HepG2 (cell line): ENCODE measurements around the gene ABCC8. TPM values are rescaled to one million over a fixed set of nuclear protein-coding genes. Genes with fewer than 3 reads are reported as not detected.

Source experiments
- ATAC-seq: fragments of 200-7000 bp; cut with Tn5 transposase; 3 replicates; pipeline ENCODE4 v1.9.1; 2020; ENCODE audit warnings: mild to moderate bottlenecking, moderate library complexity
- BruUV-seq: library from RNA; stranded (reverse); fragments of 400-500 nt; replicated peaks from 2 replicates; lab custom pipeline; 2021; lab: Mats Ljungman, UMichigan
- CTCF ChIA-PET: fragments of 300-600 bp; formaldehyde crosslinking; extraction: SDS; loops from one replicate; lab custom pipeline; 2021; ENCODE audit warnings: low total read pairs, inconsistent platforms, low intra/inter-chr PET ratio; lab: Yijun Ruan, JAX
- POLR2A ChIA-PET: fragments of 350-600 bp; sonication (Branson Sonifier 250); formaldehyde crosslinking; loops from one replicate; lab custom pipeline; 2020; ENCODE audit warnings: antibody characterized with exemption, inconsistent platforms; lab: Yijun Ruan, JAX
- DNase-seq: peaks from one replicate; pipeline ENCODE4 v3.0.0-alpha.2; 2015; ENCODE audit warnings: low spot score
- FAIRE-seq: peaks from 3 replicates; lab custom pipeline; 2011; peaks lifted over from hg19 to GRCh38; lab: Jason Lieb, UNC
- H2AFZ ChIP-seq: one replicate; pipeline ENCODE4 v1.6.1; 2011; ENCODE audit warnings: low read length, inconsistent platforms
- H3K27ac ChIP-seq: fragments of 300-600 bp; 3 replicates; pipeline ENCODE4 v1.8.0; 2011; ENCODE audit warnings: mixed run types, mild to moderate bottlenecking, mixed read lengths, low read length, inconsistent platforms; ENCODE audit not compliant: insufficient read depth; ENCODE audit errors: extremely low read length
- H3K27me3 ChIP-seq, 2 experiments: fragments of 200-600 bp in 1 of 2; 2 replicates in 1 of 2; 3 replicates in 1 of 2; pipeline versions ENCODE4 v1.6.0 to v1.8.0; 2011; ENCODE audit warnings: low read length in 2 of 2, mild to moderate bottlenecking in 2 of 2, moderate library complexity in 2 of 2, inconsistent platforms in 1 of 2; ENCODE audit not compliant: insufficient read depth in 2 of 2, control insufficient read depth in 1 of 2
- H3K36me3 ChIP-seq, 2 experiments: fragments of 200-600 bp in 1 of 2; replicated peaks in 1 of 2; 2 replicates in 1 of 2; 3 replicates in 1 of 2; pipeline versions ENCODE4 v1.5.1 to v1.8.0; 2011; ENCODE audit warnings: low read length in 2 of 2, inconsistent platforms in 1 of 2; ENCODE audit not compliant: insufficient read depth in 2 of 2, control insufficient read depth in 1 of 2
- H3K4me1 ChIP-seq: 2 replicates; pipeline ENCODE4 v1.5.1; 2012; ENCODE audit warnings: low read length, inconsistent platforms; ENCODE audit not compliant: insufficient read depth
- H3K4me2 ChIP-seq: 2 replicates; pipeline ENCODE4 v1.6.0; 2011; ENCODE audit warnings: low read depth, low read length, inconsistent platforms
- H3K4me3 ChIP-seq, 3 experiments: fragments of 200-600 bp in 1 of 3; sonication (generic), shearing (Covaris generic) in 1 of 3; replicated peaks in 1 of 3; 2 replicates each; pipeline ENCODE4 v1.5.1; 2011 to 2016; ENCODE audit warnings: low read length in 3 of 3, inconsistent platforms in 2 of 3, low read depth in 2 of 3, mild to moderate bottlenecking in 2 of 3, control low read depth in 1 of 3, mixed read lengths in 1 of 3; ENCODE audit not compliant: insufficient read depth in 1 of 3
- H3K79me2 ChIP-seq: one replicate; pipeline ENCODE4 v1.6.1; 2011; ENCODE audit warnings: low read length, inconsistent platforms; ENCODE audit not compliant: insufficient read depth
- H3K9ac ChIP-seq: 2 replicates; pipeline ENCODE4 v1.6.0; 2011; ENCODE audit warnings: mild to moderate bottlenecking, low read depth, low read length, inconsistent platforms; ENCODE audit not compliant: insufficient read depth
- H3K9me3 ChIP-seq: 2 replicates; pipeline ENCODE4 v1.5.1; 2012; ENCODE audit warnings: mild to moderate bottlenecking, low read length
- H4K20me1 ChIP-seq: 2 replicates; pipeline ENCODE4 v1.6.0; 2011; ENCODE audit warnings: inconsistent platforms, mild to moderate bottlenecking, low read length, moderate library complexity; ENCODE audit not compliant: insufficient read depth
- BCL6 ChIP-seq: IDR thresholded peaks from 2 replicates; pipeline ENCODE4 v1.6.1; 2016; ENCODE audit warnings: missing genetic modification reagents, missing compliant biosample characterization
- CTCF ChIP-seq: sonication (generic); formaldehyde crosslinking; IDR thresholded peaks from 2 replicates; pipeline ENCODE4 v1.5.0; 2020; ENCODE audit warnings: mild to moderate bottlenecking, missing genetic modification reagents, moderate library complexity
- MXI1 ChIP-seq: IDR thresholded peaks from 3 replicates; pipeline ENCODE4 v1.6.1; 2012; ENCODE audit warnings: low read depth, low read length, inconsistent platforms, borderline replicate concordance
- SP4 ChIP-seq: sonication (generic); formaldehyde crosslinking; IDR thresholded peaks from 2 replicates; pipeline ENCODE4 v1.8.1; 2023; ENCODE audit warnings: mild to moderate bottlenecking, missing genetic modification reagents
- ZNF720 ChIP-seq: sonication (generic); formaldehyde crosslinking; IDR thresholded peaks from 2 replicates; pipeline ENCODE4 v1.4.0; 2020; ENCODE audit warnings: missing genetic modification reagents
- WGBS: methylation state at CpG from one replicate; pipeline ENCODE4 v1.1.6; 2017; ENCODE audit warnings: low lambda C conversion rate; 5-methylcytosine and 5-hydroxymethylcytosine counted together
- in situ Hi-C: cut with HindIII; loops from 2 replicates; pipeline ENCODE4 v1.10.0; 2017; ENCODE audit warnings: low pct_unique_long_range_greater_than_20kb; ENCODE audit not compliant: extremely low pct_ligation_motif_present
- intact Hi-C: fragments of 100-400 bp; cut with micrococcal nuclease; formaldehyde crosslinking; loops from one replicate; pipeline ENCODE4 v1.10.0; 2022; ENCODE audit not compliant: unreplicated experiment
- polyA plus RNA-seq, 8 experiments: library from polyadenylated mRNA; depleted of rRNA in 3 of 8; stranded (reverse) in 7 of 8; unstranded in 1 of 8; fragments of >200 nt; fragmentation: Illumina TruSeq in 4 of 8; extraction: Trizol in 4 of 8; gene quantifications; 2 replicates each; pipeline versions ENCODE4 v1.2.1 to v1.2.3, GENCODE V29; 2011 to 2016; ENCODE audit warnings: low read depth in 4 of 8, missing spikeins in 1 of 8, mixed read lengths in 1 of 8; ENCODE audit not compliant: insufficient read depth in 1 of 8
- total RNA-seq, 5 experiments: library from RNA; depleted of rRNA; stranded (reverse); fragments of >200 nt; fragmentation: Illumina TruSeq; extraction: Trizol; gene quantifications; 2 replicates each; pipeline ENCODE4 v1.2.3, GENCODE V29; 2016; ENCODE audit warnings: low read depth in 1 of 5
- TF ChIP-seq, protein P1 (sequence below): sonication (generic); formaldehyde crosslinking; IDR thresholded peaks from 2 replicates; pipeline ENCODE4 v1.4.0; 2020; ENCODE audit warnings: mild to moderate bottlenecking, missing genetic modification reagents

ABCC8 gene
- total and polyA plus RNA-seq, 2 of the 13 experiments (the other 11 are each of a cell fraction or from before 2014, with no cell fraction given): not detected

DNA sequence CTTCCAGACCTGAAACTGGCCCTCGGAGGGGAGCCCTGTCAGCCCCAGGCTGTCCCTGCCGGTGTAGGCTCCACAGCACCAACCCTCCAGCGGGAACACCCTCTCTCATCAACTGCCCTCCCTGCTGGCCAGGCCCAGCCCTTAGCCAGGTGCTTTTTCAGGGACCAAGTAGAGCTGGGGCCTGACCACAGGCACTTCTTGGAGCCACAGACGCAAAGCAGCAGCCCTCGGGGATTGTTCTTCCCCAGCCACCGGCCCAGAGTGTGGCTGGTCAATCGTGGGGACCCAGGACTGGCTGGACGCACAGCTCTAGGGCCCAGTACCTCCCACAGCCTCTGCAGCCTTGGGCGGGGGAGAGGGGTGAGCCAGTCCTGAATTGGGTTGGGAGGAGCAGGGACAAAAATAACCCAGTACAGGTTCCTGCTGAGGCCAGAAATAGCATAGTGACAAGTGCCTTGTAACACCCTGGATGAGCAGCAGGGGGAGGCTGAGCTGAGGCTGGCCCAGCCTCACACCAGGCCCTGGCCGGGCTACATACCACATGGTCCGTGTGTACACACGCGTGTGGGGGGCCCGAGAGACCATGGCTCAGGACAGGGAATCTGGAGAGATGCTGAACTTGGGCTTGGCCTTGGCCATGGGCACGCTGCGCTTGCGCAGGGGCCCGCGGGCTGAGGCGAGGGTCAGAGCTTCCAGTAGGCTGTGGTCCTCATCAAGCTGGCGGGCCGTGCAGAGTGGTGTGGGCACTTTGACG lies 90.1 kb downstream of the ABCC8 start (continued):
- TF ChIP-seq CTCF (peak; percentile 86), ZNF720 (CRISPR knock-in tag) (no peak), MXI1 (0 out of 3 replicates have a peak, but pooled peaks have one; percentile 25)
- TF ChIP-seq, protein P1, sequence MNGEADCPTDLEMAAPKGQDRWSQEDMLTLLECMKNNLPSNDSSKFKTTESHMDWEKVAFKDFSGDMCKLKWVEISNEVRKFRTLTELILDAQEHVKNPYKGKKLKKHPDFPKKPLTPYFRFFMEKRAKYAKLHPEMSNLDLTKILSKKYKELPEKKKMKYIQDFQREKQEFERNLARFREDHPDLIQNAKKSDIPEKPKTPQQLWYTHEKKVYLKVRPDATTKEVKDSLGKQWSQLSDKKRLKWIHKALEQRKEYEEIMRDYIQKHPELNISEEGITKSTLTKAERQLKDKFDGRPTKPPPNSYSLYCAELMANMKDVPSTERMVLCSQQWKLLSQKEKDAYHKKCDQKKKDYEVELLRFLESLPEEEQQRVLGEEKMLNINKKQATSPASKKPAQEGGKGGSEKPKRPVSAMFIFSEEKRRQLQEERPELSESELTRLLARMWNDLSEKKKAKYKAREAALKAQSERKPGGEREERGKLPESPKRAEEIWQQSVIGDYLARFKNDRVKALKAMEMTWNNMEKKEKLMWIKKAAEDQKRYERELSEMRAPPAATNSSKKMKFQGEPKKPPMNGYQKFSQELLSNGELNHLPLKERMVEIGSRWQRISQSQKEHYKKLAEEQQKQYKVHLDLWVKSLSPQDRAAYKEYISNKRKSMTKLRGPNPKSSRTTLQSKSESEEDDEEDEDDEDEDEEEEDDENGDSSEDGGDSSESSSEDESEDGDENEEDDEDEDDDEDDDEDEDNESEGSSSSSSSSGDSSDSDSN: no peak

- WGBS: 10% methylated on average over 4 of the region's 6 CpGs
- DNase-seq: no peak
- Histone ChIP-seq H4K20me1 (no peaks in the 10 kb centered on the region), H3K4me1 (0 out of 2 replicates have a peak, but pooled peaks cover 5% of the 10 kb centered on the region), H3K36me3 (no peaks in the 10 kb centered on the region; a peak in 1 of 5 replicates), H3K27ac (no peak overlapping the region), H3K27me3 (peaks cover 0 to 4% of the 10 kb centered on the region in 2 experiments; a peak in 1 of 5 replicates), H3K9me3 (no peaks in the 10 kb centered on the region), H3K4me2 (no peak overlapping the region), H2AFZ (no peak overlapping the region), H3K9ac (no peak overlapping the region), H3K4me3 (no peak overlapping the region), H3K79me2 (no peaks in the 10 kb centered on the region)
- in situ Hi-C loops: no loop called here
- BruUV-seq: no TSS peak
- no peak for FAIRE-seq
- POLR2A ChIA-PET: no interaction called here
- TF ChIP-seq BCL6 (no peak), SP4 (CRISPR knock-in tag) (0 out of 2 replicates have a peak, but pooled peaks have one; percentile 26)
- CTCF ChIA-PET: interaction anchor here (1.3 to 3.2 kb wide), 4 partner anchors 86 to 142 kb away, joined by 7 to 30 read pairs (median 12); no protein-coding TSS in a partner anchor
- peak; percentile 4 for ATAC-seq
- intact Hi-C loops: loop anchor here (1.0 kb wide), 2 partner anchors 87 to 142 kb away; no protein-coding TSS in a partner anchor
These were observed 90.7 kb downstream of the ABCC8 start for GRCh38 chr11:17385926-17386325.
